Ishikawa (cell line): ENCODE data around the gene CD200R1.
A peak's percentile ranks its signal among the peaks of the same experiment; 100 is the strongest.

Source experiments
- CEBPB ChIP-seq: IDR thresholded peaks from 2 replicates; pipeline ENCODE4 v1.6.1; 2012
- CREB1 ChIP-seq: IDR thresholded peaks from 2 replicates; pipeline ENCODE4 v1.6.1; 2012; ENCODE audit warnings: low read depth
- EGR1 ChIP-seq: IDR thresholded peaks from 2 replicates; pipeline ENCODE4 v1.6.1; 2012
- EP300 ChIP-seq: IDR thresholded peaks from 2 replicates; pipeline ENCODE4 v1.6.1; 2012; ENCODE audit warnings: borderline replicate concordance
- FOXM1 ChIP-seq: IDR thresholded peaks from 2 replicates; pipeline ENCODE4 v1.6.1; 2012; ENCODE audit warnings: low read depth, borderline replicate concordance
- MAX ChIP-seq: IDR thresholded peaks from 2 replicates; pipeline ENCODE4 v1.6.1; 2012
- NFIC ChIP-seq: IDR thresholded peaks from 2 replicates; pipeline ENCODE4 v1.6.1; 2012
- RAD21 ChIP-seq: IDR thresholded peaks from 2 replicates; pipeline ENCODE4 v1.6.1; 2012; ENCODE audit warnings: low read depth
- REST ChIP-seq: IDR thresholded peaks from 2 replicates; pipeline ENCODE4 v1.6.1; 2012; ENCODE audit warnings: low read depth, mild to moderate bottlenecking
- TAF1 ChIP-seq: IDR thresholded peaks from 2 replicates; pipeline ENCODE4 v1.6.1; 2012; ENCODE audit warnings: low read depth, mild to moderate bottlenecking
- TCF12 ChIP-seq: IDR thresholded peaks from 2 replicates; pipeline ENCODE4 v1.6.1; 2012; ENCODE audit warnings: low read depth
- TEAD4 ChIP-seq: IDR thresholded peaks from 2 replicates; pipeline ENCODE4 v1.6.1; 2012
- USF1 ChIP-seq: IDR thresholded peaks from 2 replicates; pipeline ENCODE4 v1.6.1; 2012
- YY1 ChIP-seq: IDR thresholded peaks from 2 replicates; pipeline ENCODE4 v1.6.1; 2012; ENCODE audit warnings: low read depth
- ZBTB7A ChIP-seq: IDR thresholded peaks from 2 replicates; pipeline ENCODE4 v1.6.1; 2012; ENCODE audit warnings: low read depth

CD200R1 gene

GRCh38 chr3:112980080-112980479 is 5.2 kb upstream of the CD200R1 start:
- TF ChIP-seq CEBPB (no peak), EP300 (no peak), NFIC (no peak), CREB1 (no peak), TAF1 (no peak), FOXM1 (no peak), REST (no peak), RAD21 (no peak), TCF12 (no peak), EGR1 (no peak), USF1 (no peak), TEAD4 (no peak), MAX (no peak), YY1 (no peak)

GRCh38 chr3:112979244-112979832 is 4.4 kb upstream of the CD200R1 start:
- TF ChIP-seq RAD21 (peak; percentile 72), CEBPB (no peak), USF1 (no peak), CREB1 (no peak), ZBTB7A (no peak), FOXM1 (0 out of 2 replicates have a peak, but pooled peaks have one; percentile 21), NFIC (no peak), TEAD4 (no peak), TCF12 (no peak), REST (no peak)

GRCh38 chr3:112976953-112977352 is 2.0 kb upstream of the CD200R1 start:
- TF ChIP-seq EP300 (no peak), CEBPB (no peak), TAF1 (no peak), FOXM1 (no peak), USF1 (no peak), YY1 (no peak), EGR1 (no peak), ZBTB7A (no peak), REST (no peak), TCF12 (no peak), MAX (no peak), CREB1 (no peak), RAD21 (no peak), TEAD4 (no peak)

GRCh38 chr3:112976001-112976400 is 1.1 kb upstream of the CD200R1 start:
- TF ChIP-seq YY1: no peak
